ENCODE data around the gene NLRC5.

NLRC5 gene

GRCh38 chr16:57027067-57027466, 37.7 kb downstream of the NLRC5 start:
- no peak for DNase-seq

DNA sequence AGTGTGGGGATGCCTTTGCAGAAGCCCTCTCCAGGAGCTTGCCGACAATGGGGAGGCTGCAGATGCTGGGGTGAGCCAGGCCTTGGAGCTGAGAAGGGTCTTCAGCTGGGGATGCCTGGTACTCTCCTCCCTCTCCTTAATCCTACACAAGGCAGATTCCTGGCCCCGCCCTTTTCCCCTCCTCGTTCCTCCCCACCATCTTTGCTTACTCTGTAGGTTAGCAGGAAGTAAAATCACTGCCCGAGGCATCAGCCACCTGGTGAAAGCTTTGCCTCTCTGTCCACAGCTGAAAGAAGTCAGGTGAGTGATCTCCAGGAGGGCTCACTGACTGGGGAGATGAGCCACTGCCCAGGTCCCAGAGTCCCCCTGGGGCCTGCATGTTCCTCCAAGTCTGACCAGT, 38.7 kb downstream of the NLRC5 start:
- no peak for DNase-seq

DNA sequence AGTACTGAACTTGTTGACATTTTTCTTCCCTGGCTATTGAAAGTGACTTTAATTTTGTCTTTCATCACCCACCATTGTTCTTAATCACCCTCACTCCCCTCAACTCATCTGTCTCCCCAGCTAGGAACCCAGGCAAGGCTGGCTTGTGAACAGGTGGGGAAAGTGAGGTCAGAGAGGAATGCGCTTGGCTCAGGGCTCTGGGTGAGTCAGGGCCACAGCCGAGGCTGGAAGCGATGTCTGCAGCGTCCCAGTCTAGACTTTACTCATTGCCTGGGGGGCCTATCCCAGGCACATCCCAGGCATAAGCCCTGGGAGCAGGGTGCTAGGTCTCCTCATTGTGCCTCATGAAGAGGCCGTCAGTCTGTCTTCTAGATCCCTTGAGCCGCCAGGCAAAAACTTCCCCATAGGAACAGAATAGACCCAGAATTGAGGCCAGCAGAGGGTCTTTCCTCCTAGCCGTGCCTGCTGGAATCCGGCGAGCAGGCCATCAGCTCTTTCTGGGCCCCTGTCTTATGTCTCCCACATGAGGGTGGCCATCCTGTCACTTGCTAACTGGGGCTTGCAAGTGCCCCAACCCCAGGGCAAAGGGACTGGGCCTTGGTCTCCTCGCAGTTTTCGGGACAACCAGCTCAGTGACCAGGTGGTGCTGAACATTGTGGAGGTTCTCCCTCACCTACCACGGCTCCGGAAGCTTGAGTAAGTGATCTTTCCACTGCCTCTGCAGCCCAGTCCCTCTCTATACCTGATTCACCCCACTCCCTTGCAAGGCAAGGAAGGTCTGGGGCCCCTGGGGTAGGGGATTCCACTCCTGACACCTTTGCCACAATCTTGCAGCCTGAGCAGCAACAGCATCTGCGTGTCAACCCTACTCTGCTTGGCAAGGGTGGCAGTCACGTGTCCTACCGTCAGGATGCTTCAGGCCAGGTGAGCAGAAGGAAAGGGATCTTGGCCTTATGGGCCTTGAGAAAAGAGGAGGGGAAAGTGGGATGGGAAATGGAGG, 40.1 kb downstream of the NLRC5 start:
- DNase-seq: peak; percentile 39

- DNase-seq: no peak
Measured at GRCh38 chr16:57030346-57030902, 41.1 kb downstream of the NLRC5 start.

DNA sequence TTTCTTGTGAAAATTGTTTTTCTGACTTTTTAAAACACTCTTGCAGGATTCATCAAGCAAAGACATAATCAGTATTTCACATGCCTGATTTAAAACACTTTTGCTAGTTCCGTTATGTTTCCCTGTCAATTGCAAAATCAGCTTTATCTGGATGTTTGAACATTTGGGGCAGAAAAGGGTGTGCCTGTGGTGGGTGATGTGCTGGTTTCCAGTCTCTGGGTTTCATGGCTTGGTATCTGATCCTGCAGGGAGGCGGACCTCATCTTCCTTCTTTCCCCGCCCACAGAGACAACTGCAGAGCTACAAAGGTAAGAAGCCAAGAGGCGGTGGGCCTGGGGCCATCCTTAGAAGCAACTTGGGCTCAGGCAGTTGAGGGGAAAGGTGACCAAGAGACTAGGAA, 41.8 kb downstream of the NLRC5 start:
- DNase-seq: no peak

- DNase-seq: no peak
Measured at GRCh38 chr16:57032346-57032745, 43.0 kb downstream of the NLRC5 start.

- no peak for DNase-seq
Measured at GRCh38 chr16:57032931-57033330, 43.6 kb downstream of the NLRC5 start.

DNA sequence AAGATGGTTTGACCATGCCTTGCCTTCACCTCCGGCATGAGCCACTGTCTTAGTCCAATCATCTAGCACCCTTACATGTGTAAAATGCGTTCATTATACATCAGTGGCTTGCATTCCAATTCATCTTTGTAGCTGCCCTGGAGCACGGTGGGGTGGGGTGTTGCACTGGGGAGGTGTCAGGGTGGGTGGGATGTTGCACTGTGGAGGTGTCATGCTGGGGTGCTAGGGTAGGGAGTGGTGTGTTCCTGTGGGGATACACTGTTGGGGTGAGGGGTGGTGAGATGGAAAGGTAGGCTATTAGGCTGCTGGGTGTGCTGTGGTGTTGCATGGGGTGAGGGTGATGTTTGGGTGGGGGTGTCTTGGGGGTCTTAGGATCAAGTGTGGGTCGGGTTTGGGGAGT, 47.0 kb downstream of the NLRC5 start:
- DNase-seq: no peak

DNA sequence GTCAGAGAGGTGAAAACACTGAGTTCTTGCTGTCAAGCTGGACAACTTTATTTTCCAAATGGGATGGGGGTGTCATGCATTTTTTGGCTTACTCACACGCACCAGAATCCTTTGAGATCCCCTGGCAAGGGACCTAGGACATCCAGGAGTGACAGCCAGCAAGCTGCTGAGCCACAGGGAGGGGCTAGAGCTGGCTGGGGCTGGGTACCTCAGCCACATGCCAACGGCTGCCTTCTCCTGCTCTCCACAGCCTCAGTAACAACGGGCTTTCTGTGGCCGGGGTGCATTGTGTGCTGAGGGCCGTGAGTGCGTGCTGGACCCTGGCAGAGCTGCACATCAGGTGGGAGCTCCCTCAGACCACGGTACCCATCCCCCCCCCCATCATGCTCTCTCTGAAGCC, 47.6 kb downstream of the NLRC5 start:
- DNase-seq: no peak

DNA sequence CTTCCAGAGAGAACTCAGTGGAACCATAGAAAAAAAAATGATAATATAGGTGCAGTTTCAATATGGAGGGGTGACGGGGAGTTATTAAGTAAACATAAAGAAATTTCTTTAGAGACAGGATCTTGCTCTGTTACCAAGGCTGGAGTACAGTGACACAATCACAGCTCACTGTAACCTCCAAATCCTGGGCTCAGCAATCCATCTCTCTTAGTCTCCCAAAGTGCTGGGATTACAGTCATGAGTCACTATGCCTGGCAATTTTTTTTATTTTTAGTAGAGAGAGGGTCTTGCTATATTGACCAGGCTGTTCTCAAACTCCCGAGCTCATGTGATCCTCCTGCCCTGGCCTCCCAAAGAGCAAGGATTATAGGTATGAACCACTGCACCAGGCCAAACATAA, 48.8 kb downstream of the NLRC5 start:
- no peak for DNase-seq

DNA sequence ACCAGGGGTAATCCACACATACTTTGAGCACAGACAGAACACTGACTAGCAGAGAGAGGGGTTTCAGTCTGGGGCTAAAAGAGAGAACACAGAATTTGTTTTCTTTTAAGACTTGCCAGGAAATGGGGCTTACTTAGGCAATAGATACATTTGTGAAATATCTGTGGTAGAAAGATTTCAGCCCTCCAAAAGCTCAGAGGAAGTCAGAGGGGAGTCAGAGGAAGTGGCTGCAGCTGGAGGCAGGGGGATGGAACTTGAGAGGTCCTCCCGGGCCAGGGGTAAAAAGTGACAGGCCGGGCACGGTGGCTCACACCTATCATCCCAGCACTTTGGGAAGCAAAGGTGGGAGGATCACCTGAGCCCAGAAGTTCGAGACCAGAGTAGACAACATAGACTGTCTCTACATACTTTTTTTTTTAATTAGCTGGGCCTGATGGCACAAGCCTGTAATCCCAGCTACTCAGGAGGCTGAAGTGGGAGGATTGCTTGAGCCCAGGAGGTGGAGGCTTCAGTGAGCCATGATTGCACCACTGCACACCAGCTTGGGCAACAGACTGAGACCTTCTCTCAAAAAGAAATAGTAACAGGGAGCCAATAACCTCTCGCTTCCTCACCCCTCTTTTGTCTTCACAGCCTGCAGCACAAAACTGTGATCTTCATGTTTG, 49.9 kb downstream of the NLRC5 start:
- DNase-seq: peak; percentile 49

GRCh38 chr16:57041182-57042156, 52.1 kb downstream of the NLRC5 start:
- DNase-seq: peak; percentile 85

GRCh38 chr16:57042157-57043111, 53.1 kb downstream of the NLRC5 start:
- DNase-seq: peak; percentile 70

DNA sequence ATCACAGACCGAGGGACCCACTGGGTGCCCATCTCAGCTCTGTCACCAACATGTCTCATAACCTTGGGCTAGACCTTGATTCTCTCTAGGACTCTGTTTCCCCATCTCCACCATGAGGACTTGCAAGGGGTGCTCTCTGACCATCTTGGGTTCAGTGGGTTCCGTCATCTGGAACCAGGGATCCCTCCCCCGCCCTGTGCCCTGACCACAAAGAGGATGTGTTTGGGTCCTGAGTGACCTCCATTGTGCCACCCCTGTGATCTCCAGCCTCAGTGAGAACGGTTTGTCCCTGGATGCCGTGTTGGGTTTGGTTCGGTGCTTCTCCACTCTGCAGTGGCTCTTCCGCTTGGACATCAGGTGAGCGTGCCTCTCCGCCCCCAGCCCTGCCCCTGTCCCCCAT, 53.9 kb downstream of the NLRC5 start:
- DNase-seq: no peak

- no peak for DNase-seq
Measured at GRCh38 chr16:57044931-57045693, 55.8 kb downstream of the NLRC5 start.

- peak; percentile 43 for DNase-seq
Measured at GRCh38 chr16:57045694-57046381, 56.5 kb downstream of the NLRC5 start.

DNA sequence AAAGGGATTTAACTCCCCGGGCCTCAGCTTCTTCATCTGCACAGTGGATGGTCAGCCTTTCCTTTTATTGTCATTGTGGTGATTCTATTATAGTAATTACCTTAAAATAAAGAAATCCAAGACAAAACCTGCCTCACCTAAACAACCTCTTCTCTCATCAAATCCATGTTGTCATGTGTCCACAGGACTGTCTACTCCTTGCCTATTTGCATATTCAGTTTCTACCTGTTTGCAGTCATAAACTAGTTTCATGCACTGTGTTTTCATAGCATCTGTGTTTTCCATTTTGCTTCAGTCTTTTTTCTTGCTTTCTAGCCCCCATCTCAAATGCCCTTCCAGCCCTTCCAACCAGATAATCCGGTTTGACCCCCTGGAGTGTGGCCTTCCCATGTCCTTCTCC, 58.7 kb downstream of the NLRC5 start:
- no peak for DNase-seq

GRCh38 chr16:57049678-57050077, 60.3 kb downstream of the NLRC5 start:
- no peak for DNase-seq

- no peak for DNase-seq
Measured at GRCh38 chr16:57051696-57052228, 62.4 kb downstream of the NLRC5 start.

- DNase-seq: no peak
Measured at GRCh38 chr16:57053206-57053605, 63.8 kb downstream of the NLRC5 start.
